HUES64 (cell line): ENCODE data around the gene FMNL3.
"Not testable (repeated sequence)": the region's sequence is repeated elsewhere in the genome, so short reads cannot be mapped to it uniquely, and the experiment has no call there.

Source experiments
- H3K27ac ChIP-seq: 2 replicates; pipeline ENCODE4 v1.7.0; 2013; ENCODE audit warnings: low read depth, low read length, inconsistent platforms
- H3K27me3 ChIP-seq: 2 replicates; pipeline ENCODE4 v1.6.1; 2013; ENCODE audit warnings: mild to moderate bottlenecking, low read length; ENCODE audit not compliant: insufficient read depth
- H3K36me3 ChIP-seq: 2 replicates; pipeline ENCODE4 v1.6.1; 2013; ENCODE audit warnings: mild to moderate bottlenecking, low read length; ENCODE audit not compliant: insufficient read depth
- H3K4me1 ChIP-seq: 2 replicates; pipeline ENCODE4 v1.6.1; 2013; ENCODE audit warnings: mild to moderate bottlenecking, low read length, moderate library complexity; ENCODE audit not compliant: insufficient read depth
- H3K4me3 ChIP-seq: 2 replicates; pipeline ENCODE4 v1.5.1; 2013; ENCODE audit warnings: mild to moderate bottlenecking, low read length, moderate library complexity
- H3K9ac ChIP-seq: 2 replicates; pipeline ENCODE4 v1.6.1; 2013; ENCODE audit warnings: mild to moderate bottlenecking, low read depth, low read length
- H3K9me3 ChIP-seq: 2 replicates; pipeline ENCODE4 v1.6.1; 2013; ENCODE audit warnings: low read depth, low read length; ENCODE audit not compliant: insufficient read depth
- WGBS: fragments of 150-250, 120-280 bp; methylation state at CpG from one replicate; pipeline ENCODE4 v1.1.7; 2013; ENCODE audit warnings: missing lambda C conversion rate; 5-methylcytosine and 5-hydroxymethylcytosine counted together

The FMNL3 gene

DNA sequence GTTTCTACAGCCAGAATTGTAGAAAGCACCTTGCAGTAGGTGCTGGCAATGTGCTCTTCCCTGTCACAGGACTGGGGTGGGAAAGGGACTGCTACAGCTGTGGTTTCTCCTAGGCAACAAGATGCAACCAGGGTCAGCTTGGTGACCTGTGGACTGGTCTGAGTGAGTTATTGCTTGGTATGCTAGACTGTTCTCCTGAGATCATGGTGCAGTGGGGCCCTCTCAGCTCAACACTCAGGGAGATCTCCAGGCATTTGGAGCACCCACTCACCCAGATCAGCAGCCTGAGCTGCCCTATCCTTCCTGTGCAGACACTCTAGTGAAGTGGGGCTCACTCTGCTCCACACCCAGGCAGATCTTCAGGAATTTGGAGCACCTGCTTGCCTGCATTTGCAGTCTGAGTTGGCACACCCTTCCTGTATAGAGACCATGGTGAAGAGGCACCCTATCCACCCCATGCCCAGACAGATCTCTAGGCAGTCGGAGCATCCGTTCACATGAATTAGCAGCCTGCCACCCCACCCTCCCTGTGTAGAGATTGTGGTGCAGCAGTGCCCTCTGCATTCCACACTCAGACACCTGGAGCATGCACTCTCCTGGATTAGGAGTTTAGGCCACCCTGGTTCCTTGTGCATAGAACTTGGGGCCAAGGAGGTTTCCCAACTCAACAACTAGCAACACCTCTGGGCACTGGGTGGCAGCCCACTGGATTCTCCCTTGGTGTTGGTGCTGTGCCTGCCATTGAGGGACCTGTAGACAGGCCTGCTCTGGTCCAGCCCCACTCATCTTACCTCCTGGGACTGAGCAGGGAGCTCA lies 97.9 kb downstream of the FMNL3 start:
- no peak overlapping the region for H3K9ac ChIP-seq
- no peak overlapping the region for H3K4me3 ChIP-seq
- H3K27ac ChIP-seq, result no peak overlapping the region
- H3K27me3 ChIP-seq, result no peaks in the 10 kb centered on the region
- H3K4me1 ChIP-seq, result no peaks in the 10 kb centered on the region
- no peaks in the 10 kb centered on the region for H3K36me3 ChIP-seq
- H3K9me3 ChIP-seq, result no peaks in the 10 kb centered on the region
- WGBS, result 93% methylated on average over 2 of the region's 2 CpGs

DNA sequence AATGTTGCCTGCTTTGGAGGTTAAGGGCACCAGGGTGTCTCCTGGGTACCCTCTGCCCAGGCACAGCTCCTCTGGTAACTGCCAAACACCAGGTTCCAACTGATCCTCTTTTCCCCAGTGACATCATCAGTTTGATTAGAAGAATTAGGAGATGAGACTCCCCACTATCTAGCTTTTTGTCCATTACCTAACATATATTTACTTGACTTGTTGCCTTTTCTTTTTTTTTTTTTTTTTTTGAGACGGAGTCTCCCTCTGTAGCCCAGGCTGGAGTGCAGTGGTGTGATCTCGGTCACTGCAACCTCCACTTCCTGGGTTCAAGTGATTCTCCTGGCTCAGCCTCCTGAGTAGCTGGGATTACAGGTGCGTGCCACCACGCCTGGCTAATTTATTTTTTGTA lies 101.7 kb downstream of the FMNL3 start, which contains the start of gene FAM186B:
Gene FAM186B (minus strand): TSS at position 101 of the 400 bp plus-strand sequence. CDS start 162 bp downstream, outside the sequence.
- 96% methylated on average over 4 of the region's 4 CpGs for WGBS
- H3K4me3 ChIP-seq, H3K27ac ChIP-seq, H3K27me3 ChIP-seq, H3K9me3 ChIP-seq, H3K4me1 ChIP-seq, H3K36me3 ChIP-seq, H3K9ac ChIP-seq: not testable (repeated sequence)

DNA sequence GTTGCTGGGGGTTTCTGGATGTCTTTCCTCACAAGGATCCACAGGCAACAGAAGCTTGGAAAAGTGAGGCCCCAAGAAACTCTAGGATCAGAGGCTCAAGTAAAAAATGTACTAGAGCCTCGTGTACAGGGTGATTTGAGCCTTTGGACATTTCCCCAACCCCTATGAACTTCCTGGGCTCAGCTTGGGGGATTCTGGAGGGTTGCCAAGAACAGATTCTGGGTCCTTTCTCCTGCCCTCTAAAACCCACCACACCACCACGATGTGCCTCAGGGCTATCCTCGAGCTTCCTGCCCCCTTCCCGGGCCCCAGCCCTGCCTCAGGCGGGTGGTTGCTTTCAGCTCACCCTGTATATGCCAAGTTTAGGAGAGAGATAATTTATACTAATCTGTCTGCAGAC lies 102.3 kb downstream of the FMNL3 start:
- no peaks in the 10 kb centered on the region for H3K27me3 ChIP-seq
- H3K9ac ChIP-seq, result no peak overlapping the region
- H3K4me3 ChIP-seq, result no peak overlapping the region
- H3K4me1 ChIP-seq, result no peaks in the 10 kb centered on the region
- no peaks in the 10 kb centered on the region for H3K36me3 ChIP-seq
- 81% methylated on average over 5 of the region's 5 CpGs for WGBS
- no peak overlapping the region for H3K27ac ChIP-seq
- H3K9me3 ChIP-seq, result no peaks in the 10 kb centered on the region

DNA sequence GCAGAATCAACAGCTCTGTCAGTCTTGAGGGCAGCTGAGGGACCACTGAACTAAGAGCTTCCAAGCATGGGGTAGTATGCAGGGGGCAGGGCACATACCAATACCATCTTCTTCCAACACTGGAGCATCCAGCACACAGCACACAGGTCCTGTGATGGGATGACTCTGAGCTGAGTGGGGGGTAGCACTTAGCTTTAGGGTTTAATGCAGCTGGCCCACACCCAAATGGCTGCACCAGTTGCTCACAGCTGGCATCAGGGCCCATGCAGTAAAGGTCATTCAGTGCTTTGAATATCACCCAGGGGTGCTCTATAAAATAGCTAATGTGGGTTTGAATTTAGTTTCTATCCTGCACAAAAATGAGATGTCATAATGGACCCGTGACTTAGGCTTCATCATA lies 103.5 kb downstream of the FMNL3 start:
- H3K36me3 ChIP-seq, result no peaks in the 10 kb centered on the region
- no peak overlapping the region for H3K9ac ChIP-seq
- no peaks in the 10 kb centered on the region for H3K9me3 ChIP-seq
- H3K27me3 ChIP-seq, result no peaks in the 10 kb centered on the region
- 88% methylated on average over 1 of the region's 1 CpG for WGBS
- H3K4me1 ChIP-seq, result no peaks in the 10 kb centered on the region
- H3K4me3 ChIP-seq, result no peak overlapping the region
- H3K27ac ChIP-seq, result no peak overlapping the region

DNA sequence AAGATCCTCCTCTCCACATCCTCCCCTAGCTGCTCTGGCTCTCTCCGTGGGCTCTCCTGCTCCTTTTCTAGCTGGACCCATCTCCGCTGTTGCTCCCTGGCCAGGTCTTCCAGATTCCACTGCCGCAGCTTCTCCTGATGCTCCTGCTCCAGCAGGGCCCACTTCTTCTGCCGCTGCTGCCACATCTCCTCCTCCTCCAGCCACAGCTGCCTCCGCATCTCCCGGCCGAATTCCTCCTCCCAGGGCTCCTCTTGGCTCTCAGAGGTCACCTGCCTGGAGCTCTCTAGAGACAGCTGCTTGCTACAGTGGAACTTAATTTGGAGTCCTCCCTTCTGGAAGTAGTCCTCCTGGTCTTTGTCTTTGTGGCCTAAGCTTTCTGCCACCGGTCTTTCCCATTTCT lies 107.2 kb downstream of the FMNL3 start:
- H3K4me1 ChIP-seq, result no peaks in the 10 kb centered on the region
- 93% methylated on average over 8 of the region's 8 CpGs for WGBS
- H3K9me3 ChIP-seq, result no peaks in the 10 kb centered on the region
- H3K36me3 ChIP-seq, result no peaks in the 10 kb centered on the region
- H3K27ac ChIP-seq, result no peak overlapping the region
- H3K4me3 ChIP-seq, result no peak overlapping the region
- H3K9ac ChIP-seq, result no peak overlapping the region
- no peaks in the 10 kb centered on the region for H3K27me3 ChIP-seq

DNA sequence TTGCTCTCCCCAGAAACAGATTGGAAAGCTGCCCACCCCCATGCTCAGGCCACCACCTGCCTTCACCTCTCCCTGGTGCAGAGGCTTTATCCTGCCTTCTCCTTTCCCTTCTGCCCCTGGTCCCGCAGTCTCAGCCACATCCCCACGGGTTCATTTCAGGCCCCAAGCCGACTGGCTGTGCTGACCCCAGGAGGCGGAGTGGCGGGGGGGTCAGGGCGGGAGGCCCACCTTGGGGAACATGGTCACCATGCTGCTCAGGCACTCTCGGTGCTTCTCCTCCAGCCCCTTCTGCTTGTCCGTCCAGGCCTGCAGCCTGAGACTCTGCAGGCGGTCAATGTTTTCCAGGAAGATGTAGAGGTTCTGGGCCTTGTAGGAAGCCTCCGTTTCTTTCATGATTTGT lies 108.7 kb downstream of the FMNL3 start:
- Histone ChIP-seq H3K4me3 (no peak overlapping the region), H3K4me1 (no peaks in the 10 kb centered on the region), H3K27ac (no peak overlapping the region), H3K9me3 (no peaks in the 10 kb centered on the region), H3K9ac (no peak overlapping the region), H3K27me3 (no peaks in the 10 kb centered on the region), H3K36me3 (no peaks in the 10 kb centered on the region)
- WGBS, result 90% methylated on average over 10 of the region's 10 CpGs

DNA sequence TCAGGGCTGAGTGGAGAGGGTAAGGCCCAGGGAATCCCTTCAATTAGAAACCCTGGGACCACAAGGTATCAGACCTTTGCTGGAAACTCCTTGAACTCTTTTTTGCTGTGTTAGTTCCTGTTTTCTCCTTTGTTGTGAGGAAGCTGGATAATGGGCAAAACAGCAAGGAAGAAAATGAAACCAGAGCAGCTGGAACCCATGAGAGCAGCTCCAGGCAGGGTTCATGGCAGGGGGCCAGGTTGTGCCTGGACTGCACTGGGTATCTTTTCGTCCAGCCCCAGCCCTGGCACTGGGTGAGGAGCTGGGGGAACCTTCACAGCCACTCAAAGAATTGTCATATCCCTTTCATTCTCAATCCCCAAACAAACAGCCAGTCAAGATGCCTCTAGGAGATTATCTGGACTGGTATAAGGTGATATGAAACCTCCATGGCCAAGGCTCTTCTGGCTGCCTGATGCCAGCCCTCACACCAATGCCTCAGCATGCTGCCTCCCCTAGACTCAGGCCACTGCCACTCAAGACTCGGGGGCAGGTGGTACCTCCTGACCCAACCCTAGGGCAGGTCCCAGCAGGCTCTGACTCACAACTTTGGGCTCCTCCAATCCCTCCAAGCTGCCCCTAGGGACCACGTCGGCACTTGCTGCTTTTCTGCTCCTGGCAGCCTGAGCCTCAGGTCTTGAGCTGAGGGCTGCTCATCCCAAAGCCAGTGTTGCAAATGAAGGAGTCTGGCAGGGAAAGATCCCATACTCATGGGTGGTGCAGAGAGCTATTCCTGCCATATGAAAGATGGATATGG lies 118.3 kb downstream of the FMNL3 start:
- 87% methylated on average over 4 of the region's 4 CpGs for WGBS
- no peak overlapping the region for H3K27ac ChIP-seq
- no peaks in the 10 kb centered on the region for H3K4me1 ChIP-seq
- H3K9me3 ChIP-seq, result no peaks in the 10 kb centered on the region
- no peak overlapping the region for H3K4me3 ChIP-seq
- H3K27me3 ChIP-seq, result no peaks in the 10 kb centered on the region
- no peak overlapping the region for H3K9ac ChIP-seq
- peaks cover 4% of the 10 kb centered on the region; the same call in 1 of the 2 replicates for H3K36me3 ChIP-seq

DNA sequence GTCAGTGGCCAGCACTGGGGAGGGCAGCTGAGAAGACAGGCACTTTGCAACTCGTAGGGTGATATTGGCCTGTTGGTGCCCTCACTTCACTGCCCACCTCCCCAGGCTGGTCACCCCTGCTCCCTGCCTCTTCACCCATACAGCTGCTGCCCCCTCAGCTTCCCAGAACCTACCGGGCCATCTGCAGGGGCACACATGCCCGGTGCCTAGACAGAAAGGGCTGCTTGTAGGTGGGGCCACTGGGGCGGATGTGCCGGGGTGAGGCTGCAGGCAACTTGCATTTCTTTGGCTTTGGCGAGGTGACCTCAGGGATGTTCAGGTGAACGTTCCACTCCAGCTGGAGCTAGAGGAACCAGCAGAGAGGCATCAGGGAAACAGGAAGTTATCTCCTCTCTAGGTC lies 118.9 kb downstream of the FMNL3 start:
- WGBS, result 91% methylated on average over 7 of the region's 7 CpGs

DNA sequence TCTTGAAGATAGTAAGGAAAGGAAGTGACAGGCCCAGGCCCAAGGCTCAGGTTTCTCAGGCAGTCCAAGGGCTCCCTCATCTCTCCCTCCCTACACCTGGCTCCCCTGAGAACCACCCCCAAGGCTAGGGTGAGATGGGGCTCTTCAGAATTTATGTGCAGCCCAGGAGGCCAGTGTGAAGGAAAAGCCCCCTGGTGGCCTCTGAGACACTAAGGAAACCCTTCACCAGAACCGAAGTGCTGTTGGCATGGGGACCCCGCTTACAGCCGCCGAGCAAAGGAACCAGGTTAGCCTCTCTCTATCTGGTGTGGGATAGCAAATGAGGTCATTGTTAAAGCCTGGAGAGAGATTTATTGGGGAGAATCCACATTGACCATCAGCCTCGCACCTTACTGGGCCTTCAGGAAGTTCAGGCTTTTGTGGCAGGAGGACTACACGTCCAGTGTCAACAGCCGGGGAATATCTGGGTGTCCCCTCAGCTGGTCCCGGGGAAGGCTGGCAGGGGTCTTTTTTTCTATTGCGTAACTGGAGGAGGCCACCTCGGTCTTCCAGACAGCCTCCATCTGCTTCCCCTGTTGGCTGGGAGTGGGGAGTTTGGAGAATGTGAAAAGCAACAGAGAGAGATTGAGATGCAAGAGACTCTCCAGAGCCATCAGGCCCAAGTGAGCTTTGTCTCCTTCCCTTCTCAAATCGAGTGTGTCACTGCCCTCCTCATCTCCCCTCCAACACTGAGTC lies 119.9 kb downstream of the FMNL3 start:
- H3K27ac ChIP-seq, result no peak overlapping the region
- 95% methylated on average over 11 of the region's 11 CpGs for WGBS
- H3K4me3 ChIP-seq, result no peak overlapping the region
- H3K4me1 ChIP-seq, result no peaks in the 10 kb centered on the region
- H3K9ac ChIP-seq, result no peak overlapping the region
- no peaks in the 10 kb centered on the region for H3K9me3 ChIP-seq
- peaks cover 12% of the 10 kb centered on the region; the same call in 1 of the 2 replicates for H3K36me3 ChIP-seq
- H3K27me3 ChIP-seq, result no peaks in the 10 kb centered on the region

More for the DNA sequence above, 118.9 kb downstream of the FMNL3 start:
- Histone ChIP-seq H3K9ac (no peak overlapping the region), H3K27me3 (no peaks in the 10 kb centered on the region), H3K4me3 (no peak overlapping the region), H3K4me1 (no peaks in the 10 kb centered on the region), H3K27ac (no peak overlapping the region), H3K36me3 (peaks cover 9% of the 10 kb centered on the region; the same call in 1 of the 2 replicates), H3K9me3 (no peaks in the 10 kb centered on the region)
